Measurements from ENCODE around the gene SAMD4B. TPM values are rescaled to one million over a fixed set of nuclear protein-coding genes. Genes with fewer than 3 reads are reported as not detected.

SAMD4B gene
- total RNA-seq, 3 donors from 2014 or later (not counting 1 experiment from before 2014, with no cell fraction given) = 67.8 to 80.8 (median 78.9) TPM

DNA sequence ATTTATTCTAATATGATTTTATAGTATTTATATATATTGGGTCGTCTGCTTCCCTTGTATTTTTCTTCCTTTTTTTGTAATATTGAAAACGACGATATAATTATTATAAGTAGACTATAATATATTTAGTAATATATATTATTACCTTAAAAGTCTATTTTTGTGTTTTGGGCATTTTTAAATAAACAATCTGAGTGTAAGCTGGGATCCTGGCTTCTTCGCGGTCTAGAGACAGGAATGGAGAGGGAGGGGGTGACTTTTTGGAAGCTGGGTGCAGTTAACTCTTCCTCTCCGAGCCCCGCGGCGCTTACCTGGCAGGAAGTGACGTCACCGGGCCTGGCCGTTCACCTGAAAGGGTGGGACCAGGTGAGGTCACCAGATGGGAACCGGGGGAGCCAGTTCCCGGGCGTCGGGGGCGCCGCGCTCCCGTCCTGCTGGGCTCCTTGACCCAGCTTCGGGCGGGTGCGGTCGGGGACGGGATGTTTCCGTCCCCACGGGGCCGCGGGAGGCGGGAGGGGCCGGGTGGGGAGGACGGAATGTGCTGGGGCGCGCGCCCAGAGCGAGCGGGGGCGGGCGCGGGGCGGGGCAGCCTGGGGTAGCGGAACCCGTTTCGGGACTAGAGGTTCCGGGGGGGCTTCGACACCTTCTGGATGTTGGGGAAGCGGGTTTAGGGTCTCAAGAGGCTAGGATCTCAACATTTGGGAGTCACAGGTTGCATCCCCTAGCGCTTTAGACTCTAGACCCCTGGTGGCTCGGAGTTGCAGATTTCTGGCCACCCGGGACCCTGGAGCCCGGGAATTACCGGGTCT lies 67.2 kb downstream of the SAMD4B start:
- Histone ChIP-seq H3K4me1 (ENCODE audit: control insufficient read depth, insufficient read depth, low read length) (peaks cover 68% of the 10 kb centered on the region), H3K27me3 (ENCODE audit: control insufficient read depth, insufficient read depth, low read length) (no peaks in the 10 kb centered on the region), H3K36me3 (ENCODE audit: control insufficient read depth, insufficient read depth, low read length) (peaks cover 16% of the 10 kb centered on the region), H3K27ac (ENCODE audit: low read length) (peak overlapping the region; percentile 96), H3K9me3 (ENCODE audit: control insufficient read depth, insufficient read depth, low read length) (no peaks in the 10 kb centered on the region), H3K4me3 (ENCODE audit: low read length) (peak overlapping the region; percentile 92)
- Mint-ChIP-seq H3K9me3 (no peaks in the 10 kb centered on the region), H3K4me1 (peaks cover 59 to 71% of the 10 kb centered on the region in 2 donors), H3K27ac (peak overlapping the region; percentile 96 to 97), H3K36me3 (peaks cover 7% of the 10 kb centered on the region), H3K4me3 (peak overlapping the region; percentile 97), H3K27me3 (ENCODE audit: low read depth in 2 of 2) (no peaks in the 10 kb centered on the region)
- intact Hi-C loops (cut with micrococcal nuclease) = loop anchor here (2.0 to 5.0 kb wide), 2 partner anchors 123 to 285 kb away; partner anchors contain the start of genes EID2B and PAK4
- TF ChIP-seq, protein P1, sequence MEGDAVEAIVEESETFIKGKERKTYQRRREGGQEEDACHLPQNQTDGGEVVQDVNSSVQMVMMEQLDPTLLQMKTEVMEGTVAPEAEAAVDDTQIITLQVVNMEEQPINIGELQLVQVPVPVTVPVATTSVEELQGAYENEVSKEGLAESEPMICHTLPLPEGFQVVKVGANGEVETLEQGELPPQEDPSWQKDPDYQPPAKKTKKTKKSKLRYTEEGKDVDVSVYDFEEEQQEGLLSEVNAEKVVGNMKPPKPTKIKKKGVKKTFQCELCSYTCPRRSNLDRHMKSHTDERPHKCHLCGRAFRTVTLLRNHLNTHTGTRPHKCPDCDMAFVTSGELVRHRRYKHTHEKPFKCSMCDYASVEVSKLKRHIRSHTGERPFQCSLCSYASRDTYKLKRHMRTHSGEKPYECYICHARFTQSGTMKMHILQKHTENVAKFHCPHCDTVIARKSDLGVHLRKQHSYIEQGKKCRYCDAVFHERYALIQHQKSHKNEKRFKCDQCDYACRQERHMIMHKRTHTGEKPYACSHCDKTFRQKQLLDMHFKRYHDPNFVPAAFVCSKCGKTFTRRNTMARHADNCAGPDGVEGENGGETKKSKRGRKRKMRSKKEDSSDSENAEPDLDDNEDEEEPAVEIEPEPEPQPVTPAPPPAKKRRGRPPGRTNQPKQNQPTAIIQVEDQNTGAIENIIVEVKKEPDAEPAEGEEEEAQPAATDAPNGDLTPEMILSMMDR (IDR thresholded peaks at IDR 0.05) = no peak
- ATAC-seq = peak; percentile 11 to 30 (median 13)
- WGBS (ENCODE audit: insufficient coverage) = 0% methylated on average over 49 of the region's 52 CpGs
- DNase-seq = peak; percentile 79 to 91

- no peaks in the 10 kb centered on the region for H3K27me3 ChIP-seq (ENCODE audit: control insufficient read depth, insufficient read depth, low read length)
- ATAC-seq (peak; percentile 32 to 49 (median 34)), DNase-seq (peak; percentile 38 to 87)
- Mint-ChIP-seq H3K36me3 (peaks cover 7% of the 10 kb centered on the region), H3K9me3 (no peaks in the 10 kb centered on the region), H3K4me3 (peak overlapping the region; percentile 97), H3K27me3 (ENCODE audit: low read depth in 2 of 2) (no peaks in the 10 kb centered on the region), H3K4me1 (peaks cover 62 to 76% of the 10 kb centered on the region in 2 donors), H3K27ac (peak overlapping the region; percentile 96 to 97)
- no peaks in the 10 kb centered on the region for H3K9me3 ChIP-seq (ENCODE audit: control insufficient read depth, insufficient read depth, low read length)
- H3K27ac ChIP-seq (ENCODE audit: low read length) = peak overlapping the region; percentile 96
- H3K4me3 ChIP-seq (ENCODE audit: low read length) = peak overlapping the region; percentile 92
- TF ChIP-seq, protein P1 (IDR thresholded peaks at IDR 0.05) = no peak
- intact Hi-C loops (cut with micrococcal nuclease) = loop anchor here (2.0 to 5.0 kb wide), 2 partner anchors 122 to 285 kb away; partner anchors contain the start of genes EID2B and PAK4
- H3K36me3 ChIP-seq (ENCODE audit: control insufficient read depth, insufficient read depth, low read length) = peaks cover 16% of the 10 kb centered on the region
- peaks cover 59% of the 10 kb centered on the region for H3K4me1 ChIP-seq (ENCODE audit: control insufficient read depth, insufficient read depth, low read length)
- WGBS (ENCODE audit: insufficient coverage) = 2% methylated on average over 35 of the region's 35 CpGs
These were observed 68.0 kb downstream of the SAMD4B start for GRCh38 chr19:39410017-39410830.

- peaks cover 17% of the 10 kb centered on the region for H3K36me3 ChIP-seq (ENCODE audit: control insufficient read depth, insufficient read depth, low read length)
- WGBS (ENCODE audit: insufficient coverage) = 48% methylated on average over 1 of the region's 1 CpG
- ATAC-seq (no peak), DNase-seq (no peak)
- H3K9me3 ChIP-seq (ENCODE audit: control insufficient read depth, insufficient read depth, low read length) = no peaks in the 10 kb centered on the region
- peak overlapping the region; percentile 96 for H3K27ac ChIP-seq (ENCODE audit: low read length)
- H3K9me3 Mint-ChIP-seq = no peaks in the 10 kb centered on the region
- peaks cover 54% of the 10 kb centered on the region for H3K4me1 ChIP-seq (ENCODE audit: control insufficient read depth, insufficient read depth, low read length)
- no peaks in the 10 kb centered on the region for H3K27me3 Mint-ChIP-seq (ENCODE audit: low read depth in 2 of 2)
- H3K4me3 Mint-ChIP-seq = peak overlapping the region; percentile 97
- no peaks in the 10 kb centered on the region for H3K27me3 ChIP-seq (ENCODE audit: control insufficient read depth, insufficient read depth, low read length)
- TF ChIP-seq, protein P1 (IDR thresholded peaks at IDR 0.05) = no peak
- H3K4me1 Mint-ChIP-seq = peaks cover 62 to 78% of the 10 kb centered on the region in 2 donors
- H3K36me3 Mint-ChIP-seq = peaks cover 7% of the 10 kb centered on the region
- H3K4me3 ChIP-seq (ENCODE audit: low read length) = peak overlapping the region; percentile 92
- intact Hi-C loops (cut with micrococcal nuclease) = loop anchor here (1.0 to 5.0 kb wide), 3 partner anchors 13 to 286 kb away; partner anchors contain the start of genes EID2B and PAK4
- peak overlapping the region; percentile 96 to 97 for H3K27ac Mint-ChIP-seq
These were observed 68.5 kb downstream of the SAMD4B start for GRCh38 chr19:39410831-39411080.
